Endothelial cell of umbilical vein (primary cell): Measurements from ENCODE around the gene TMEM184C. TPM values are rescaled to one million over a fixed set of nuclear protein-coding genes. Genes with fewer than 3 reads are reported as not detected.

Experiments
- BruUV-seq: library from RNA; stranded (reverse); fragments of 400-500 nt; replicated peaks from 2 replicates; lab custom pipeline; 2021; lab: Mats Ljungman, UMichigan
- CTCF ChIA-PET: fragments of 300-600, 350-600 bp; sonication (Branson Sonifier 250); formaldehyde crosslinking; loops from one replicate; lab custom pipeline; 2021; ENCODE audit warnings: antibody characterized with exemption, inconsistent platforms; lab: Charles Lee
- POLR2A ChIA-PET: fragments of 300-600, 350-600 bp; sonication (Branson Sonifier 250); formaldehyde crosslinking; loops from one replicate; lab custom pipeline; 2021; ENCODE audit warnings: antibody characterized with exemption, inconsistent platforms; lab: Charles Lee
- DNase-seq: peaks from one replicate; pipeline ENCODE4 v3.0.0-alpha.2; 2011; ENCODE audit warnings: low read depth, low spot score
- FAIRE-seq: peaks from 2 replicates; lab custom pipeline; 2011; peaks lifted over from hg19 to GRCh38; lab: Jason Lieb, UNC
- H2AFZ ChIP-seq: 2 replicates; pipeline ENCODE4 v1.6.0; 2012; ENCODE audit warnings: low read depth, low read length, control low read depth, inconsistent platforms
- H3K27ac ChIP-seq: 2 replicates; pipeline ENCODE4 v1.5.1; 2011; ENCODE audit warnings: low read depth, mild to moderate bottlenecking, control low read depth, low read length, moderate library complexity; ENCODE audit not compliant: insufficient read depth
- H3K27me3 ChIP-seq, 2 experiments: 2 replicates each; pipeline versions ENCODE4 v1.6.0 to v1.6.1; 2011; ENCODE audit warnings: low read length in 2 of 2, mixed read lengths in 1 of 2; ENCODE audit not compliant: control insufficient read depth in 2 of 2, insufficient read depth in 2 of 2
- H3K36me3 ChIP-seq, 2 experiments: 2 replicates in 1 of 2; 3 replicates in 1 of 2; pipeline ENCODE4 v1.5.1; 2011; ENCODE audit warnings: low read length in 2 of 2, mild to moderate bottlenecking in 1 of 2, moderate library complexity in 1 of 2; ENCODE audit not compliant: control insufficient read depth in 2 of 2, insufficient read depth in 2 of 2; ENCODE audit errors: extremely low read depth in 1 of 2
- H3K4me1 ChIP-seq: 3 replicates; pipeline ENCODE4 v1.5.1; 2011; ENCODE audit warnings: mild to moderate bottlenecking, low read length; ENCODE audit not compliant: control insufficient read depth, insufficient read depth; ENCODE audit errors: extremely low read depth
- H3K4me2 ChIP-seq: 2 replicates; pipeline ENCODE4 v1.6.1; 2011; ENCODE audit warnings: low read length, control low read depth, mixed read lengths; ENCODE audit not compliant: insufficient read depth
- H3K4me3 ChIP-seq, 3 experiments: fragments of 200-600 bp in 1 of 3; sonication (generic), shearing (Covaris generic) in 1 of 3; replicated peaks in 1 of 3; 2 replicates each; pipeline ENCODE4 v1.5.1; 2011 to 2016; ENCODE audit warnings: control low read depth in 3 of 3, low read length in 3 of 3, mild to moderate bottlenecking in 2 of 3, inconsistent platforms in 1 of 3, low read depth in 1 of 3, moderate library complexity in 1 of 3; ENCODE audit not compliant: insufficient read depth in 1 of 3
- H3K79me2 ChIP-seq: 2 replicates; pipeline ENCODE4 v1.6.0; 2012; ENCODE audit warnings: low read length, inconsistent platforms; ENCODE audit not compliant: control insufficient read depth, insufficient read depth
- H3K9ac ChIP-seq: replicated peaks from 2 replicates; pipeline ENCODE3; 2011; ENCODE audit warnings: low read length, control low read depth; ENCODE audit not compliant: insufficient read depth; ENCODE audit errors: extremely low read depth
- H3K9me1 ChIP-seq: replicated peaks from 3 replicates; pipeline ENCODE4 v1.6.0; 2011; ENCODE audit warnings: mild to moderate bottlenecking, low read length; ENCODE audit not compliant: control insufficient read depth, insufficient read depth; ENCODE audit errors: extremely low read depth
- H3K9me3 ChIP-seq: replicated peaks from 2 replicates; pipeline ENCODE4 v1.5.1; 2012; ENCODE audit warnings: low read length, inconsistent platforms; ENCODE audit not compliant: control insufficient read depth, insufficient read depth
- H4K20me1 ChIP-seq: replicated peaks from 2 replicates; pipeline ENCODE3; 2011; ENCODE audit warnings: mild to moderate bottlenecking, low read length; ENCODE audit not compliant: control insufficient read depth, insufficient read depth; ENCODE audit errors: extremely low read depth
- CTCF ChIP-seq, 2 donors: IDR thresholded peaks; 1 replicate in 1 of 2; 2 replicates in 1 of 2; pipeline ENCODE4 v1.5.1; 2011; ENCODE audit warnings: low read length in 2 of 2, mild to moderate bottlenecking in 2 of 2, moderate library complexity in 2 of 2, control low read depth in 1 of 2, inconsistent platforms in 1 of 2, low read depth in 1 of 2; ENCODE audit not compliant: insufficient read depth in 1 of 2; ENCODE audit errors: extremely low read depth in 1 of 2
- EZH2 ChIP-seq: IDR thresholded peaks from 2 replicates; pipeline ENCODE4 v1.6.1; 2012; ENCODE audit warnings: borderline replicate concordance, low read depth, mild to moderate bottlenecking, moderate library complexity, low read length, inconsistent platforms; ENCODE audit not compliant: severe bottlenecking
- FOS ChIP-seq: IDR thresholded peaks from 2 replicates; pipeline ENCODE4 v1.6.1; 2011; ENCODE audit warnings: mild to moderate bottlenecking, low read length, moderate library complexity, borderline replicate concordance; ENCODE audit not compliant: insufficient read depth
- GATA2 ChIP-seq: IDR thresholded peaks from 2 replicates; pipeline ENCODE4 v1.7.0; 2011; ENCODE audit warnings: low read depth, mild to moderate bottlenecking, moderate library complexity, mixed read lengths, low read length; ENCODE audit not compliant: insufficient read length, insufficient read depth
- JUN ChIP-seq: IDR thresholded peaks from 2 replicates; pipeline ENCODE4 v1.6.1; 2011; ENCODE audit warnings: borderline replicate concordance, low read depth; ENCODE audit not compliant: insufficient read length, insufficient read depth
- MAX ChIP-seq: IDR thresholded peaks from 2 replicates; pipeline ENCODE4 v1.6.1; 2011; ENCODE audit not compliant: insufficient read depth, insufficient read length
- MYC ChIP-seq: IDR thresholded peaks from one replicate; pipeline ENCODE4 v1.6.1; 2011; ENCODE audit warnings: mild to moderate bottlenecking, low read depth, low read length
- POLR2A ChIP-seq: IDR thresholded peaks from 2 replicates; pipeline ENCODE4 v1.6.1; 2012; ENCODE audit warnings: low read depth, mild to moderate bottlenecking, control low read depth, low read length
- POLR2AphosphoS5 ChIP-seq: IDR thresholded peaks from 2 replicates; pipeline ENCODE4 v1.6.1; 2012; ENCODE audit warnings: low read depth, mild to moderate bottlenecking, control low read depth, low read length, moderate library complexity; ENCODE audit not compliant: insufficient read depth
- dilution Hi-C: fragments of 300-500 bp; cut with MboI; formaldehyde crosslinking; loops from one replicate; pipeline ENCODE4 v1.15.0; 2019; ENCODE audit warnings: low sequenced_read_pairs; ENCODE audit not compliant: extremely low pct_ligation_motif_present
- intact Hi-C: fragments of 100-400 bp; cut with micrococcal nuclease; formaldehyde crosslinking; loops from one replicate; pipeline ENCODE4 v1.10.0; 2022
- polyA plus RNA-seq, 4 experiments: library from polyadenylated mRNA; depleted of rRNA in 3 of 4; stranded (reverse) in 3 of 4; unstranded in 1 of 4; fragments of >200 nt; gene quantifications; 2 replicates each; pipeline versions ENCODE4 v1.2.1 to v1.2.3, GENCODE V29; 2011 to 2012; ENCODE audit warnings: missing spikeins in 1 of 4
- total RNA-seq: library from RNA; stranded (reverse); gene quantifications from 2 replicates; pipeline ENCODE4 v1.2.3, GENCODE V29; 2021

The TMEM184C gene
- total and polyA plus RNA-seq, 2 donors (not counting 3 experiments of a cell fraction or from before 2014, with no cell fraction given) = 10.3 to 29.2 TPM

GRCh38 chr4:147709999-147710398, 92.8 kb downstream of the TMEM184C start:
- Histone ChIP-seq H3K4me3 (no peak overlapping the region), H3K4me1 (peaks cover 12% of the 10 kb centered on the region), H3K9ac (no peak overlapping the region), H3K27me3 (no peaks in the 10 kb centered on the region), H3K36me3 (no peaks in the 10 kb centered on the region), H3K9me1 (no peaks in the 10 kb centered on the region), H2AFZ (peak overlapping the region; percentile 30), H3K79me2 (no peaks in the 10 kb centered on the region), H3K9me3 (no peaks in the 10 kb centered on the region), H4K20me1 (no peaks in the 10 kb centered on the region), H3K4me2 (no peak overlapping the region), H3K27ac (no peak overlapping the region)
- dilution Hi-C loops = no loop called here
- DNase-seq (no peak), FAIRE-seq (no peak)
- intact Hi-C loops = no loop called here
- ChIA-PET CTCF (interaction anchor here (1.9 to 15.4 kb wide), 2 partner anchors 12 to 155 kb away, joined by 6 to 308 read pairs; no protein-coding TSS in a partner anchor), POLR2A (no interaction called here)
- no peak for TF ChIP-seq FOS
- TF ChIP-seq POLR2A = no peak
- TF ChIP-seq MYC = no peak
- no peak for TF ChIP-seq GATA2
- no peak for TF ChIP-seq POLR2AphosphoS5
- no peak for TF ChIP-seq EZH2
- no peak for TF ChIP-seq JUN
- TF ChIP-seq CTCF (IDR thresholded peaks at IDR 0.05; ENCODE audit: extremely low read depth in 1 of 2, insufficient read depth in 1 of 2, low read depth in 1 of 2, low read length in 2 of 2) = no peak
- no peak for TF ChIP-seq MAX
- no TSS peak for BruUV-seq
